ENCODE data around the gene IGFALS.

IGFALS gene

GRCh38 chr16:1752853-1753252 lies 40.7 kb downstream of the IGFALS start:
- TF ChIP-seq MAX (IDR thresholded peaks at IDR 0.05; ENCODE audit: low read depth, low read length) = no peak
- TF ChIP-seq CTCF (IDR thresholded peaks at IDR 0.05; ENCODE audit: low read depth, low read length) = no peak
- no peak for TF ChIP-seq MYC (IDR thresholded peaks at IDR 0.05; ENCODE audit: low read depth, low read length)
- no peak for TF ChIP-seq POLR2A (IDR thresholded peaks at IDR 0.05; ENCODE audit: extremely low read depth, insufficient read length)
- H3K4me3 ChIP-seq (ENCODE audit: low read depth, low read length) = no peak overlapping the region

GRCh38 chr16:1751946-1752345 lies 41.6 kb downstream of the IGFALS start:
- DNase-seq (ENCODE audit: low read depth) = no peak
- TF ChIP-seq CTCF (IDR thresholded peaks at IDR 0.05; ENCODE audit: low read depth, low read length) (no peak), MAX (IDR thresholded peaks at IDR 0.05; ENCODE audit: low read depth, low read length) (no peak), POLR2A (IDR thresholded peaks at IDR 0.05; ENCODE audit: extremely low read depth, insufficient read length) (no peak), MYC (IDR thresholded peaks at IDR 0.05; ENCODE audit: low read depth, low read length) (no peak)
- H3K4me3 ChIP-seq (ENCODE audit: low read depth, low read length) = no peak overlapping the region

More at GRCh38 chr16:1752853-1753252, 40.7 kb downstream of the IGFALS start:
- DNase-seq (ENCODE audit: low read depth) = no peak

- TF ChIP-seq CTCF (IDR thresholded peaks at IDR 0.05; ENCODE audit: low read depth, low read length) (no peak), MAX (IDR thresholded peaks at IDR 0.05; ENCODE audit: low read depth, low read length) (no peak), POLR2A (IDR thresholded peaks at IDR 0.05; ENCODE audit: extremely low read depth, insufficient read length) (no peak), MYC (IDR thresholded peaks at IDR 0.05; ENCODE audit: low read depth, low read length) (no peak)
- H3K4me3 ChIP-seq (ENCODE audit: low read depth, low read length) = no peak overlapping the region
- DNase-seq (ENCODE audit: low read depth) = no peak
These were observed 44.1 kb downstream of the IGFALS start for GRCh38 chr16:1749152-1750117.

- DNase-seq (ENCODE audit: low read depth) = no peak
- no peak overlapping the region for H3K4me3 ChIP-seq (ENCODE audit: low read depth, low read length)
- TF ChIP-seq MAX (IDR thresholded peaks at IDR 0.05; ENCODE audit: low read depth, low read length) = no peak
- TF ChIP-seq CTCF (IDR thresholded peaks at IDR 0.05; ENCODE audit: low read depth, low read length) = no peak
- TF ChIP-seq MYC (IDR thresholded peaks at IDR 0.05; ENCODE audit: low read depth, low read length) = no peak
- no peak for TF ChIP-seq POLR2A (IDR thresholded peaks at IDR 0.05; ENCODE audit: extremely low read depth, insufficient read length)
These were observed 45.6 kb downstream of the IGFALS start for GRCh38 chr16:1747934-1748333.

- H3K4me3 ChIP-seq (ENCODE audit: low read depth, low read length) = no peak overlapping the region
- no peak for TF ChIP-seq POLR2A (IDR thresholded peaks at IDR 0.05; ENCODE audit: extremely low read depth, insufficient read length)
- TF ChIP-seq MAX (IDR thresholded peaks at IDR 0.05; ENCODE audit: low read depth, low read length) = no peak
- no peak for TF ChIP-seq MYC (IDR thresholded peaks at IDR 0.05; ENCODE audit: low read depth, low read length)
- TF ChIP-seq CTCF (IDR thresholded peaks at IDR 0.05; ENCODE audit: low read depth, low read length) = no peak
- no peak for DNase-seq (ENCODE audit: low read depth)
These were observed 46.8 kb downstream of the IGFALS start for GRCh38 chr16:1746693-1747195.

All from NB4 (cell line).